GM13977 (cell line): ENCODE results near the gene CACNA2D4.

Source experiments
- DNase-seq: peaks from one replicate; pipeline ENCODE4 v3.0.0; 2012; ENCODE audit warnings: low spot score
- CTCF ChIP-seq: IDR thresholded peaks from 2 replicates; pipeline ENCODE4 v1.5.1; 2012; ENCODE audit warnings: mild to moderate bottlenecking, control low read depth; ENCODE audit not compliant: insufficient read depth; ENCODE audit errors: extremely low read depth, missing control alignments
- in situ Hi-C: fragments of 300-500 bp; cut with MboI; formaldehyde crosslinking; loops from one replicate; pipeline ENCODE4 v1.12.0; 2022; ENCODE audit warnings: low sequenced_read_pairs, low pct_unique_long_range_greater_than_20kb, mixed read lengths, inconsistent platforms; ENCODE audit not compliant: unreplicated experiment

The CACNA2D4 gene

GRCh38 chr12:1806301-1807086 lies 112.0 kb downstream of the CACNA2D4 start:
- TF ChIP-seq CTCF: no peak
- no peak for DNase-seq
- in situ Hi-C loops: no loop called here

GRCh38 chr12:1805441-1806081 lies 112.9 kb downstream of the CACNA2D4 start:
- TF ChIP-seq CTCF: no peak
- in situ Hi-C loops: no loop called here
- DNase-seq: no peak

- in situ Hi-C loops: no loop called here
- peak; percentile 91 for DNase-seq
These were observed 113.7 kb downstream of the CACNA2D4 start for GRCh38 chr12:1804545-1805332.

GRCh38 chr12:1803736-1804135 lies 114.7 kb downstream of the CACNA2D4 start:
- TF ChIP-seq CTCF: no peak
- no peak for DNase-seq
- in situ Hi-C loops: no loop called here

More at GRCh38 chr12:1804545-1805332, 113.7 kb downstream of the CACNA2D4 start:
- no peak for TF ChIP-seq CTCF

- in situ Hi-C loops: no loop called here
- DNase-seq: no peak
- TF ChIP-seq CTCF: no peak
These were observed 117.0 kb downstream of the CACNA2D4 start for GRCh38 chr12:1801303-1801975.
